ENCODE results near the gene PIGM.

The PIGM gene

DNA sequence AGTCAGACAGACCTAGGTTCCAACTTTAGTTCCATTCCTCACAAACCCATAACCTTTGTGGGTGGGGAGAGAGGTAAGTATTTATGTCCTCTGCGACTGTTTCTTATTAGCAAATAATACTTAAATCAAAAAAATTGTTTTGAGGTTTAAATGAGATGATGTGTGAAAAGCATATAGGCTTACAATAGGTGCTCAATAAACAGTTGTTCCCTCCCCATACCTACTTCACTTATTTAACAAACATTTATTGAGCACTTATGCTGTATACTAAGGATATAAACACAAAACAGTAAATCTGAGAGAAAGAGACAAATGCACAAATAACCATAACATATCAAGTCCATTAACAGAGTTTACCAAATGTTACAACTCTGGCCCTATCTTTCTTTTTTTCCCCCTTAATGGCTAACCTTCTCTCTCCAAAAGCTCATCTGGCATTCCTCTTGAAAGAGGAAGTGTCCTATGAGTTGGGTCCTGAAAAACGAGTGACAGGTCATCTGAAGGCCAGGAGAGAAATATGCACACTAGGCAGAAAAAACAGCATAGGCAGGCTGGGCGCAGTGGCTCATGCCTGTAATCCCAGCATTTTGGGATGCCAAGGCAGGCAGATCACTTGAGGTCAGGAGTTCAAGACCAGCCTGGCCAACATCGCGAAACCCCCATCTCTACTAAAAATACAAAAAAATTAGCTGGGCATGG, 10.3 kb downstream of the PIGM start:
- no peak for DNase-seq

DNA sequence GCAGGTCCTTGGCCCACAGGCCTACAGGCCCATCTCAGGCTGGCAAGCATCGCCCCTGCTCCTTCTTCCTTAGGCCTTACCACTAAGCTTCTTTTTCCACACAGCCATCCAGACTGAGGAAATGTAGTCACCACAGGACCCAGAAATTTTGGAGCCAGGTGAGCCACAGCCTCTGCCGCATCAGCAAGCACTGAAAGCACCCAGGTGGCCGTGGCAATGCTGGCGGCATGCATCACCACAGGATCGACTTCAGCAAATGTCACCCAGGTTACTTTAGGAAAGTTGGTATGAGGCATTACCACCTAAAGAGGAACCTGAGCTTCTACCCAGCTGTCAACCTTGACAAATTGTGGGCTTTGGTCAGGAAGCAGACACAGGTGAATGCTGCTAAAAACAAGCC, 11.6 kb downstream of the PIGM start:
- no peak for DNase-seq

DNA sequence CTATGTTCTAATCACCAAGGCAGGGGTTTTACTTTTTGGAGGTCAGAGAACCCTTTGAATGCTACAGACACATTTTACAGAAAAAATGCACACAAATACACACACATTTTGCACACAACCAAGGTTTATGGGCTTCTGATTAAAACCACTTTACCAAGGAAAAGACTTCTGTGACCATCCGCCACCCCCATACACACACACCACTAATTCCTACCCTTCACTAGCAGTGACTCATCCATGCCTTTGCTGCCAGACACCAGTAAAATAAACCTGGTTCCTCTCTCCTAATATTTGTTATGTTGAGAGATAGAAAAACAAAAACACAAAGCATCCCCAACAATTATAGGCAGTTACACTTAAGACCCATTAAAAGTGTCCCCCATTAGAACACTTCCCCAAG, 12.9 kb downstream of the PIGM start:
- no peak for DNase-seq

DNA sequence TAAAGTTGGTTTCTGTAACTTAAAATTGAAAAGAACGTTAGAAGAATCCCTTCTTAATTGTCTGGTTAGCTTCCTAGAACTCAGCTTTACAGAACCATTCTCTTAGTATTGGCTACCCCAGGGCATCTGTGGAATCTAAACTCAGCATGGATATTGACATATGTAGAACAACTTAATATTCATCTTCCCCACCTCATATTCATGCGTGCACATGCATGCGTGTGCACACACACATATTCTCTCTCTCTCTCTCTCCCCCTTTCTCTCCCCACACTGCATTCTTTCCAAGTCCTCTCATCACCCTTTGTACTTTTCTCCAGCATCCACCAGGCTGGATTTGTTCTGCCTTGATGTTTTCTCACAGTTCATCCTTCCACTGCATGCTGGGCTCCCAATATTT, 13.4 kb downstream of the PIGM start:
- no peak for DNase-seq

DNA sequence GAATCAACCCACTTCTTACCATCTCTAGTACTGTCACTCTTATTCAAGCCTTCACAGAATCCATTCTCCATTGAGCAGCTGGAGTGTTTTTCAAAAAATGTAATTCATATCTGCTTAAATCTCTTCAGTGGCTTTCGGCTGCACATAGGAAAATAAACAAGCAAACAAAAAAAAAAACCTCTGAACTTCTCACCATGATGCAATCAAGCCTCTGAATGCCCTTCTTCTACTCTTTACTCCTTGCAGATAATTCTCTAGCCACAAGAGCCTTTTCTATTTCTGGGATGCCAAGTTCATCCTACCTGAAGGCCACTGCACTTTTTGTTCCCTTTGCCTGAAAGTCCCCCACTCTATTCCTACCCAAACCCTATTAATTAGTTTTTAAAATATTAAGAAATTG, 14.2 kb downstream of the PIGM start:
- DNase-seq: no peak

DNA sequence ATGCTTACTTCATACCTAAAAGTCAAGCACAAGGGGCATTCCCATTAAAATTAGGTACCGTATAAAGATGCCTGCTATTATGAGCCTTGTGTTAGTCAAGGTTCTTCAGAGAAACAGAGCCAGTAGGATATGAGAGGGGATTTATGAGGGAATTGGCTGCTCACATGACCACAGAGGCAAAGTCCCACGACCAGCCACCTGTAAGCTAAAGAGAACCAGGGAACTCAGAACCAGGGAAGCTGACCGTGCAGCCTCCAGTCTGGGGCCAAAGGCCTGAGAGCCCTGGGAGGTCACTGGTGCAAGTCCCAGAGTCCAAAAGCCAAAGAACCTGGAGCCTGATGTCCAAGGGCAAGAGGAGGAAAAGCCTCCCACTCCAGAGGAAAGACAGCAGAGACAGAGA, 20.0 kb downstream of the PIGM start:
- DNase-seq: no peak

DNA sequence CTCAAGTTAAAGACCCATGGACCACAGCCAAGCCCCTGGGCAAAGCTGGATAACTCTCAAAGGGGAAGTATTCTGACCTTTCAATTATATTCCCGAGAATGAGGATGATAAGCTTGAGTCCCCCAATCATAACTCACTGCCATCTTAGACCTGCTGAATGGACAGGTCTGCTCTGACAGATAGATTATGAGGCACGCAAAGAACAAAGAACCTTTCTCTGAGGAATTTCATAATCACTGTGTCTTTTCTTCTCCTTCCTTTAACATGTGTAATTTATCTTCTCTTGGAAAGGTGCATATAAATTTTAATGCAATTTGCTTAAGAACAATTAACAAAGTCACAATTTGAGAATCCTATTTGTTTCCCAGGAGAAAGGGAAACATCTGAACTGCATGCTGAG, 22.0 kb downstream of the PIGM start:
- no peak for DNase-seq

DNA sequence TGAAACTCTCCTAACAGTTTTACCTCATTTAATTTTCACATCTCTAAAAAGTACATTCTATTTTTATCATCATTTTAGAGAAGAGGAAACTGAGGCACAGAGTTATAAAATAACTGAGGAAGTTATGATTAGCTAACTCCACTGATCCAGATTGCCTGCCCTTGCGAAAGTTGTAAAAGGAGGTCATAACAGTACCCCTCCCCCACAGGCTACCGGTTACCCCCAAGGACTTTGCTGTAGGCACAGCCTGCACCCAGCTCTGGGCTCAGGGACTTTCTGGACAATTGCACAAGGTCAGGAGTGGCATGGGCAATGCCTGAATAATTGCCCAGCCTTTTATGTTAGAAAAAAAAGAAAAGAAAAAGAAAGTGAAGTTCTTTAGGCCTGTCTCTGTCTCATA, 22.7 kb downstream of the PIGM start:
- DNase-seq: no peak

DNA sequence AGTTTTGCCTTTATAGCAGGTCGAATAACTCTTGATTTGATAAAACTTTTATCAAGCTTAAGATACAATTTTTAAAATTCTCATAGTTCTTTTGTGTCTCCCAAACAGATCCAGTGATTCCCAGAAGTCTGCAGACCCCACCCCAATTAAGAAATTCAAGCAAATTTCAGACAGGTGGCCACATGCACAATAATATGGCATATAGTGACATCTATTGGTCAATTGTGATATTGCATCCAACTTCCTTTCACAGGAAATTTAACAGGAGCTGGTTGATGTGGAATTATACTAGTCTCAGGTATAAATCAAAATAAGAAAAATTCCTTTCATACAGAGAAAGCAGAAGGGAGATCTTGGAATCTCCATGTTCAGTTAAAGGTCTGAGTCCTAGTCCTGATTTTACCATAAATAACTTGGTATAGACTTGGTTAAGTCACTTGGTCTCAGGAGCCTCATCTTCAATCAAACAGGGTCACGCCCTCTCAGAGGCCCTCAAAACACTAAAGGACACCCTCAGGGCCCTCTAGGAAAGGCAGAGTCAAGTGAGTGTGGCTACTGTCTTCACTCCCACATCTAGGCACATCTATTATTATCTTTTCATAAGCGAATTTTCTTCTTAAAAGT, 24.1 kb downstream of the PIGM start:
- DNase-seq: no peak

DNA sequence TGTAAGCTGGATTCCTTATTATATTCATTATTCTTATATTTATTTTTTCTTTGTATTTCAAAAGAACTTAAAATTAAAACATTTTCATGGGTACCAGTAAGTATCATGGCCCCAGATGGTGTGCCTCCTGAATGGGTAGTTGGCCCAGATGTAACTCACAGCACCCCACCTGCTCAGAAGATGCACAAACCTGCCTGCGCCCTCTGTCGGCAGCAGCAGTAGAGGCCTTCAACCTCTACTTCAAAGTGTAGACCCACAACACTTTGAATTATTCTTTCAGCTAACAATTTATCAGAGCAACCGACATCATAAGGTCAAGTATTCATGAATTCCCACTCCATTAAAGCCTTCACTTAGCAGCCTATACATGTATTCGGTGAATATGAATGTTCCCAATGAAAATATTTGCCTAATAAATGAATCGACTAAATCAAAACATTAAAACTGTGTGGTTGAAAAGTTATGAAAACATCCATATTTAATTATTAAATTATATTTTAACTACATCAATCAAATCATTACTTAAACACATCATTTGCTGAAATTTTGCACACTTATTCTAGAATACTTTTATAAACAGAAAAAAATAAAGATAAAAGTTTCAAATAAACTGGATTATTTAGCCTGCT, 25.4 kb downstream of the PIGM start:
- peak in 1 of 2 donors; percentile 34 for DNase-seq

DNA sequence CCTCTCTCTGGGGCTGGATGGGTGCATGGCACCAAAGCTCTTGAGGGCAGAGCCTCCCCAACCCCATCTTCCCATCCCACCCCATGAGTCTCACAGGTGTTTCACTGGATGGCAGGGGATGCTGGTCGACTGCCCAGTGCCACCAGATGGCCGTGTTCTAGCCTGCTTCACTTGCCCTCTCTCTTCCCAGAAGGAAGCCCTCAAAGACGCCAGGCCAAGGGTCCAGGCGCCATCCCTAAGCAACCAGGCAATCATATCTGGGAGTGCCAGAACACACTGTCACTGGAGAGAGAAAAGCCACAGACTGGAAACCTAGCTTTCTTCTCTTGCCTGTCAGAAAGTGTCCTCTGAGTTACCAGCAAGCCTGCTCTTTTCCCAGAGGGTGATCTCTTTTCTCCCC, 26.7 kb downstream of the PIGM start:
- no peak for DNase-seq

DNA sequence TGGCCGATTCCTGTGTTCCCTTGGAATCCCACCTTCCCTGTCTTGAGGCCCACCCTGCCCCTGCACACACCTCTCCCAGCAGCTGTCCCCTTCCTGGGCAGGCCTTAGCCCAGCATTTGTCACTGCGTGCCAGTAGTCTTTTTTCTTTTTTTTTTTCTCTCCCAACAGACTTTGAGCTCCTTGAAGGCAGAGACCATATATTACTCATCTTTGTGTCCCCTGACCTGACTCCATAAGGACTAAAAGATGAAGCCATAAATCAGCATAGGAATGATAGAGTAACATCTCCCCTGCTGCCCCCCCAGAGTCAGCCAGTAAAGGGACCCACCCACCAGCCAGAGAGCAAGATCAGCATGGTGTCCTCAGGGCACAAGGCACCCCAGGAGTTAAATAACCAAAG, 27.4 kb downstream of the PIGM start:
- no peak for DNase-seq

DNA sequence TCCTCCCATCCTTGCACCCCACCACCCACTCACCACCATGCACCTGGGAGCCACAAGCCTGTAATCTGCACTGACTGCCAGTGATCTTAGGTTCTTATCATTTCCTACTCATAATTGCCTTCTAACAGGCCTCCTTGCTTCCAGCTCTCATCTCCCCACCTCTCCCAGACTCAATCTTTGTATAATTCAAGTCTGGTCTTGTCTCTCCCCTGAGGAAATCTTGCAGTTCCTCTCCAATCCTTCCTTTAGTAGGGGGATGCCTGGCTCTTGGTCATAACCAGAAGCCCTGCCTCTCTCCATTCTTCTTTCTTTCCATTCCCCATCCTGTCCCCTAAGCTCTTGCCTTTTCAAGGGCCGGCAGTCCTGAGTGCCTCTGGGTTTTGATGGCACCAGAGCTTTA, 27.8 kb downstream of the PIGM start:
- no peak for DNase-seq

DNA sequence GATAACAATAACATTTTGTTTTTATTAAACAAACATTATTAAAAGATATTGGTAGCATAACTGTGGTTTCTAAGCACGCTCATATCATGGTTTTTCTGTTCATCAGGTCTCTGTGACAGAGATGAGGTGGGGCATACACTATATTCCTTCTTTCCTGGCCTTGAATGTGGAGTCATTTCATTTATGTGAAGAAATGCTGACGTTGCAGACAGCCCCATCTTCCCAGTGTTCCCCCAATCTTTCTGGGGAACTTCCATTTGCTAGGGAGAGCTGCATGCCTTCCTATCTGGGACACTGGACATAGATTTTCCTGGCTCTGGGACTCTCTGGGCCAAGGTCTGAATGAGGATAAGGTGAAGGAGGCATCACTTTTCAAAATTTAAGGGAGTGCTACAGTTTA, 30.4 kb downstream of the PIGM start:
- DNase-seq: no peak

DNA sequence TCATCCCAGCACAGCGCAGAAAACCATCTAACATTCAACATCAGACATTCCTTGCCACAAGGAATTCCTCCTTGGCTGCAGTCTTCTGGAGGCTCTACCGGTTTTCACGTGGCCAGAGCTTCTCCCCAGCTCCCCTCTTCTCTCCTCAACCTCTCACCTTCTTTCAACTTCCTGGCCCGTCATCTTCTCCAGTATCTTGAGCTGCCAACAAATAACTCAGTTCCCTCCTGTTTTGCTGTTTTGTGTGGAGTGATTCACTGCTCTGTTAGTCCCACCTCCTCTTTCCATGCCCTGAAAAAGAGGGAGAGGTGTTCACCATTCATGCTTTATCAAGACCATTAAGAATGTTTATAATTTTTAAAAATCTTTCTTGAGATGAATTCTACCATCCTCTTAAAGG, 32.6 kb downstream of the PIGM start:
- DNase-seq: no peak

DNA sequence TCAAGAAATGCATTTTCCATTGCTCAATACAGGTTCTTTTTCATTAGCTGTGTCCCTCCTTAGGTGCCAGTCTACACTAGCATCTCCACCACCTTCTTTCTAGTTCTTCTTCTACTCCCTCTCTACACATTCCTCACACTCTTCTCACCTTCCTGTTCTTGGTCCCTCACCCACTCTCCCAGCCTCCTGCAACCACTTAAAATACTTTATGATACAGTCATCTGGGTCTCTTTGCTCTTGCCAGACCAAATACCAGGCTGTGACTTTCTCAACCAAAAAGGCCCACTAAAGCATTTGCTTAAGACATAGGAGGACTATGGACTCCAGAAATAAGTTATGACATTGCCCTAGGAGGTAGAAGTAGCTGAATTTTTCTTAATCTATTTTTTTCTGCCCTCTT, 35.1 kb downstream of the PIGM start:
- no peak for DNase-seq

DNA sequence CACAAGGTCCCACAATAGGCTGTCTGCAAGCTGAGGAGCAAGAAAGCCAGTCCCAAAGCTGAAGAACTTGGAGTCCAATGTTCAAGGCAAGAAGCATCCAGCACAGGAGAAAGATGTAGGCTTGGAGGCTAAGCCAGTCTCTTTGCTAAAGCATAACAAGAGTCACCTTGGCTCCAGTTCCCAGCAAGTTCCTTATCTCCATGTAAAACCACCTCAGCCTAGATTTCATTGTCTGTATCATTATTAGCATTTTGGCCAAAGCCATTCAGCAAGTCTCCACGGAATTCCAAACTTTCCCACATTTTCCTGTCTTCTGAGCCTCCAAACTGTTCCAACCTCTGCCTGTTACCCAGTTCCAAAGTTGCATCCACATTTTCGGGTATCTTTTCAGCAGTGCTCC, 36.9 kb downstream of the PIGM start:
- DNase-seq: no peak

DNA sequence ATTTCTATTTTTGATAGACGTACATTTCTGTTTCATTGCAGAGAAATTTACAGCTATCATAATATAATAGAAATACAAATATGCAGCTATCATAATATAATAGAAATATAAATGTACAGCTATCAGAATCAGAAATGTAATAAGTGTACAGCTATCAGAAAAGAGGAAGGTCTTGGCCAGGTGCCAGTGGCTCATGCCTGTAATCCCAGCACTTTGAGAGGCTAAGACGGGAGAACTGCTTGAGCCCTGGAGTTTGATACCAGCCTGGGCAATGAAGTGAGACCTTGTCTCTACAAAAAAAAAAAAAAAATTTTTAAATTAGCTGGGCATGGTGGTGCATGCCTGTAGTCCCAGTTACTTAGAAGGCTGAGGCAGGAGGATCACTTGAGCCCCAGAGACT, 37.9 kb downstream of the PIGM start:
- no peak for DNase-seq

DNA sequence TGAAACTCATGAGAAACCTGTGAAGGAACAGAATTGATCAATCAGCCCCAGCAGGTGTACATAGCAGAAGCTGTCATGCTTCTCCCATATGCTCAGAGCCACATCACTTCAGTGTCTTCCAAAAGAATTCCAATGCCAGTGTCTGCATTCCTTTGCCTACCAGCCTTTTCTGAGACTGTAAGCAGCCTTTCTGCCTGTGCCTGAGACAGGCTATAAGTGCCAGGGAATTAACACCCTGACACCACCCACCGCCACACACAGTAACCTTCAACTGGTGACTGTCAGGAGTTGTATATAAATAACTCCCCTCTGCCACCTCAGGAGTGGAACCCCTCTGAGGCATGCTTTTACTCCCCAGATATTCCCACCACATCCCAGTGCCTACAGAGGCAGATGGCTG, 39.6 kb downstream of the PIGM start:
- no peak for DNase-seq

DNA sequence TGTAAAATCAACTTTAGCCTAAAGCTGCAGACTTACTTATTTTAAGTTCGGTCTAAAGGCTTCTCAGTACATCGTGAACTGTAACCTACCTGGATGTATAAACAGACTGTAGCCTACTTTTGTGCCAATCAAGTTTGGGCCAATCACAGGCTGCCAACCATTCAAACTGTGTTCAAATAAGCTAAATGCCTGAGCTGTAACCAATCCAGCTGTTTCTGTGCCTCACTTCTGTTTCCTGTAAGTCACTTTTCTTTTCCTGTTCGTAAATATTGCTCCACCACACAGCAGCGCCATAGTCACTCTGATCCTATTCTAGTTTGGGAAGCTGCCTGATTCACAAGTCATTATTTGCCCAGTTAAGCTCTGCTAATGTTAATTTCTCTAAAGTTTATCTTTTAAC, 40.3 kb downstream of the PIGM start:
- DNase-seq: peak in 1 of 2 donors; percentile 38

DNA sequence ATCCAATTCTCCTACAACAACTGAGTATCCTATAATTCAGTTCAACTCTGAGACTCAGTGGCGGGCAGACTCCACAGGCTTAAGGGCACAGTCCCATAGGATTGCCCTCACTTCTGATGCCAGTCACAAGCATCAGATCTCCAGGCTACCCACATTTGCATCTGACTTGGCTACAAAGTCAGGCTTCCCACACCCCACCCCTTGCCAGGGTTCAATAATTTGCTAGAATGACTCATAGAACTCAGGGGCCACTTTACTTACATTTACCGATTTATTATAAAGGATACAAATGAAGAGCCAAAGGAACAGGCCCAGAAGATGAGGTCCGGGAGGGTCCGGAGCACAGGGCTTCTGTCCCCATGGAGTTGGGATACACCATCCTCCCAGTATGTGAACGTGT, 41.8 kb downstream of the PIGM start:
- DNase-seq: no peak

DNA sequence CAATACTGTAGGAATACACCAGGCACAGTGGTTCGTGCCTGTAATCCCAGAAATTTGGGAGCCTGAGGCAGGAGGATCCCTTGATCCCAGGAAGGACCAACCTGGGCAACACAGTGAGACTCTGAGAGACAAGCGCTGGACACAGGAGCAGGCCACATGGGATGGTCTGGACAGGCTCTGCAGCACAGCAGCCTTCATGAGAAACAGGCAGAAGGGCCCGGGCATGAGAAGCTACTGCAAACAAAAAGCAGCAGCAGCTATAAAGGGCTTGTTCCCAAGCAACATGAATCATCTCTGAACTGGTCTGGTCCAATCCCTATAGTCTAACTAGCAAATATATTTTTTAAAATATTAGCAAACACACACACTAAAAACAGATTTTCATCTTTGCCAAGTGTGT, 42.2 kb downstream of the PIGM start:
- DNase-seq: no peak

DNA sequence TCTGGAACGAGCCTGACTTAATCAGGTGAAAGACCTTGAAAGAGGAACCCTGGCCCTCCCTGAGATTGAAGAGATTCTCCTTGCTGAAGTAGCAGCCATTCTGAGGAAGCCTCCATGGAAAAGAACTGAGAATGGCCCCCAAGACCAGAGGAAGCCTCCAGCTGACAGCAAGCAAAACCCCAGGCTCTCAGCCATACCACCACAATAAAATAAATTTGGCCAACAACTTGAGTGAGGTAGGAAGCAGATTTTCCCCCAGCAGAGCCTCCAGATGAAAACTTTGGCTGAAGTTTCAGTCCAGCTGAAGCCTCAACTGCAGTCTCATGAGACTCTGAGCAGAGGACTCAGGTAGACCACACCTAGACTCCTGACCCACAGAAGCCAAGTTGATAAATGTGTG, 43.8 kb downstream of the PIGM start:
- no peak for DNase-seq

DNA sequence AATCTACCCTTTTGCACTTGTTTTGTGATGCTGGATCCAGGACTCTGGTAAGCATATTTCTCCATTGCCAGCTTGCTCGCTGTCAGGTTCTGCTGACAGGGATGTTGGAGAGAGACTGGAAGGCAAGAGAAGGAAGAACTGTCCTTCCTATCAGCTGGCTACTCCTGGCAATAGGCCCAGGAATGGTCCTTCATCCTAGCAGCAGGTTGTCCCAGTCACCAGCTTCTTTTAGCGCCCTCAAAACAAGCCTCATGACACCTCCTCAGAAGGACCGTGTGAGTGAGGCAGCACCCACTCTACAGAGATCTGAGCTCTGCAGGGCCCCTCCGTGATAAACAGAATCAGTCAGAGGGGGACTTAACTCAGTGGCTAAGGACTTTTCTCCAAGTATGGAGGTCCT, 44.6 kb downstream of the PIGM start:
- no peak for DNase-seq

DNA sequence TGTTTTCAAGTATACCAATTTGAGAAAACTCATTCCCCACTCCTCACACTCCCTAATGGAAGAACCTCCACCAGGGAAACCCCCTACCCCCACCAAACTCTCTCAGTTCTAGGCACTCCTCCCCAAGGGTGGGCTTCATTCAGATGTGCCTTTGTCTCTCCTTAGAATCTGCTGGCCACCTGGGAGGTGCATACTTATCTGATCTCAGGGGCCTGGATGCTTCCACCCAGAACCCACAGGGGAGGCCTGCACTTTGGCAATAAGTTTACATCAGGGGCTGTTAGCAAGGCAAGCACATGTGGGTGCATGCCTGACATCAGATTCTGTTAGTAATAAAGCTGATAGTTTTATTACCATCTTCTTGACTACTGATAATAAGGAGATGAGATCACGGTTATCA, 45.3 kb downstream of the PIGM start:
- no peak for DNase-seq

Measured in bone marrow (tissue), 2 donors.